GM23338 (cell line): ENCODE data around the gene FXYD7.

Experiments
- EZH2 ChIP-seq: fragments of 200-600 bp; sonication (generic); IDR thresholded peaks from one replicate; pipeline ENCODE4 v1.8.0; 2017; ENCODE audit warnings: antibody characterized with exemption, mild to moderate bottlenecking, low read depth; ENCODE audit not compliant: unreplicated experiment
- EZH2phosphoT487 ChIP-seq: fragments of 200-600 bp; sonication (generic); IDR thresholded peaks from one replicate; pipeline ENCODE4 v1.8.1; 2018; ENCODE audit warnings: antibody characterized with exemption; ENCODE audit not compliant: unreplicated experiment
- JUNB ChIP-seq: IDR thresholded peaks from one replicate; pipeline ENCODE4 v1.6.1; 2016; ENCODE audit warnings: antibody characterized with exemption; ENCODE audit not compliant: unreplicated experiment
- NANOG ChIP-seq: IDR thresholded peaks from 2 replicates; pipeline ENCODE4 v1.6.1; 2016; ENCODE audit warnings: antibody characterized with exemption, borderline replicate concordance
- POLR2AphosphoS5 ChIP-seq: IDR thresholded peaks from 2 replicates; pipeline ENCODE4 v1.6.1; 2016; ENCODE audit warnings: antibody characterized with exemption, low read depth
- ZNF114 ChIP-seq: fragments of 250-450 bp; sonication (Bioruptor Pico); IDR thresholded peaks from 2 replicates; pipeline ENCODE4 v1.5.0; 2020; ENCODE audit warnings: mild to moderate bottlenecking, moderate library complexity
- TF ChIP-seq, protein P1 (sequence below), 2 experiments: fragments of 200-600 bp in 1 of 2; sonication (generic) in 1 of 2; conservative IDR thresholded peaks; 2 replicates each; pipeline versions ENCODE4 v1.5.1 to v1.6.1; 2016 to 2017; ENCODE audit warnings: antibody characterized with exemption in 2 of 2, low read depth in 2 of 2, mild to moderate bottlenecking in 2 of 2, moderate library complexity in 1 of 2
- TF ChIP-seq, protein P2 (sequence below): IDR thresholded peaks from one replicate; pipeline ENCODE4 v1.6.1; 2018; ENCODE audit warnings: antibody characterized with exemption; ENCODE audit not compliant: unreplicated experiment

DNA sequence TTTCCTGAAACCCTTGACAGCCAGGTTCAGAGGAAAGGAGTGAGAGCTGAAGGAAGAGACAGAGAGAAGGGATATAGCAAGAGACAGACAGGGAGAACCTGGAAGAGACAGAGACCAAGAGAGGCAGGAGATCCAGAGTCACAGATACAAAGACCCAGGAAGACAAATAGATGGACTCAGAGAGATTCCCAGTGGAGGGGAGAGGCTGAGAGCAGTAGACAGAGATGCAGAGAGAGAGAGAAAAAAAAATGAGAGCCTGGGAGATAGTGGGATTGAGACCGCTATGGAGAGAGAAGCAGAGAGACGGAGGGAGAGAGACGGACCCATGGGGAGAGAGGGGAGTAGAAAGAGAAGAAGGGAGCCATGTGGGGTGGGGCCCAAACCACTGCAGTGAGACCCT lies 763 bp downstream of the FXYD7 start:
- no peak for TF ChIP-seq POLR2AphosphoS5
- TF ChIP-seq, protein P1, sequence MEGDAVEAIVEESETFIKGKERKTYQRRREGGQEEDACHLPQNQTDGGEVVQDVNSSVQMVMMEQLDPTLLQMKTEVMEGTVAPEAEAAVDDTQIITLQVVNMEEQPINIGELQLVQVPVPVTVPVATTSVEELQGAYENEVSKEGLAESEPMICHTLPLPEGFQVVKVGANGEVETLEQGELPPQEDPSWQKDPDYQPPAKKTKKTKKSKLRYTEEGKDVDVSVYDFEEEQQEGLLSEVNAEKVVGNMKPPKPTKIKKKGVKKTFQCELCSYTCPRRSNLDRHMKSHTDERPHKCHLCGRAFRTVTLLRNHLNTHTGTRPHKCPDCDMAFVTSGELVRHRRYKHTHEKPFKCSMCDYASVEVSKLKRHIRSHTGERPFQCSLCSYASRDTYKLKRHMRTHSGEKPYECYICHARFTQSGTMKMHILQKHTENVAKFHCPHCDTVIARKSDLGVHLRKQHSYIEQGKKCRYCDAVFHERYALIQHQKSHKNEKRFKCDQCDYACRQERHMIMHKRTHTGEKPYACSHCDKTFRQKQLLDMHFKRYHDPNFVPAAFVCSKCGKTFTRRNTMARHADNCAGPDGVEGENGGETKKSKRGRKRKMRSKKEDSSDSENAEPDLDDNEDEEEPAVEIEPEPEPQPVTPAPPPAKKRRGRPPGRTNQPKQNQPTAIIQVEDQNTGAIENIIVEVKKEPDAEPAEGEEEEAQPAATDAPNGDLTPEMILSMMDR (conservative IDR thresholded peaks at IDR 0.05; ENCODE audit: low read depth in 2 of 2) = no peak
- TF ChIP-seq ZNF114 (CRISPR knock-in tag) = no peak
- TF ChIP-seq JUNB = no peak
- no peak for TF ChIP-seq EZH2phosphoT487
- TF ChIP-seq EZH2 = no peak
- TF ChIP-seq, protein P2, sequence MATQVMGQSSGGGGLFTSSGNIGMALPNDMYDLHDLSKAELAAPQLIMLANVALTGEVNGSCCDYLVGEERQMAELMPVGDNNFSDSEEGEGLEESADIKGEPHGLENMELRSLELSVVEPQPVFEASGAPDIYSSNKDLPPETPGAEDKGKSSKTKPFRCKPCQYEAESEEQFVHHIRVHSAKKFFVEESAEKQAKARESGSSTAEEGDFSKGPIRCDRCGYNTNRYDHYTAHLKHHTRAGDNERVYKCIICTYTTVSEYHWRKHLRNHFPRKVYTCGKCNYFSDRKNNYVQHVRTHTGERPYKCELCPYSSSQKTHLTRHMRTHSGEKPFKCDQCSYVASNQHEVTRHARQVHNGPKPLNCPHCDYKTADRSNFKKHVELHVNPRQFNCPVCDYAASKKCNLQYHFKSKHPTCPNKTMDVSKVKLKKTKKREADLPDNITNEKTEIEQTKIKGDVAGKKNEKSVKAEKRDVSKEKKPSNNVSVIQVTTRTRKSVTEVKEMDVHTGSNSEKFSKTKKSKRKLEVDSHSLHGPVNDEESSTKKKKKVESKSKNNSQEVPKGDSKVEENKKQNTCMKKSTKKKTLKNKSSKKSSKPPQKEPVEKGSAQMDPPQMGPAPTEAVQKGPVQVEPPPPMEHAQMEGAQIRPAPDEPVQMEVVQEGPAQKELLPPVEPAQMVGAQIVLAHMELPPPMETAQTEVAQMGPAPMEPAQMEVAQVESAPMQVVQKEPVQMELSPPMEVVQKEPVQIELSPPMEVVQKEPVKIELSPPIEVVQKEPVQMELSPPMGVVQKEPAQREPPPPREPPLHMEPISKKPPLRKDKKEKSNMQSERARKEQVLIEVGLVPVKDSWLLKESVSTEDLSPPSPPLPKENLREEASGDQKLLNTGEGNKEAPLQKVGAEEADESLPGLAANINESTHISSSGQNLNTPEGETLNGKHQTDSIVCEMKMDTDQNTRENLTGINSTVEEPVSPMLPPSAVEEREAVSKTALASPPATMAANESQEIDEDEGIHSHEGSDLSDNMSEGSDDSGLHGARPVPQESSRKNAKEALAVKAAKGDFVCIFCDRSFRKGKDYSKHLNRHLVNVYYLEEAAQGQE = no peak
- TF ChIP-seq NANOG = no peak
